DMS153 (cell line): ENCODE results near the gene BHLHA15.

Experiments
- DNase-seq: peaks from one replicate; lab custom pipeline; 2025; lab: John Stamatoyannopoulos, UW

The BHLHA15 gene

DNA sequence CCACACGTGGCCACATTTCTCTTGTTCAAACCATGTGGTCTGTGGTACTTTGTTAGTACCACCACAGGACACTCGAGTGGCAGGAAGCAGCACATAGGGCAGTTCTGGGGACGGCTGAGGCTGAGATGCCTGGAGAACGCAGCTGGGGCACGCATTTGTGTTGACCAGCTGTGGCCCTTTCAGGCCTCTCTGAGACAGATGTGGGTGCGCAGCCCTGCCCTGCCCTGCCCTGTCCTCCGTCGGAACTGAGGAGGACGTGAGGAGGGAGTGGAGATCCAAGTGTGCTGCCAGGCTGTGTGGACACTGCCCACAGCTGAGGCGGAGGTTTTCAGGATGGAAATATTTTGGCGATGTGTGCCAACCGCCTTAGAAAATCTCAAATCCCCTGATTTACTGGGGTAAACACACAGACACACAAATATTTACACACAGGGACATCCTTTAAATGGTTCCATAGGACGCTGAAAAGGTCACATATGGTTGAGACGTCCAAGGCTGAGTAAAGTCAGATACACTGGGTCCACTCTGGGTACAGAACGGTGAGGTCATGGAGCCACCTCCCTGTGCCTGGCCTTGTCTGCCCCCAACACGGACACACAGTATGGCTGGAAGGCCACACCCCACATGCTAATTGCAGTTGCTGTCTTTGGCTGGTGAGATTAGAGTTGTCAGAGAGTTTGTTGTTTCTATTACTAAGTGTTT lies 14.8 kb downstream of the BHLHA15 start:
- no peak for DNase-seq

GRCh38 chr7:98227939-98228338 lies 16.7 kb downstream of the BHLHA15 start:
- DNase-seq = no peak

- no peak for DNase-seq
Measured at GRCh38 chr7:98228801-98229200, 17.6 kb downstream of the BHLHA15 start.

DNA sequence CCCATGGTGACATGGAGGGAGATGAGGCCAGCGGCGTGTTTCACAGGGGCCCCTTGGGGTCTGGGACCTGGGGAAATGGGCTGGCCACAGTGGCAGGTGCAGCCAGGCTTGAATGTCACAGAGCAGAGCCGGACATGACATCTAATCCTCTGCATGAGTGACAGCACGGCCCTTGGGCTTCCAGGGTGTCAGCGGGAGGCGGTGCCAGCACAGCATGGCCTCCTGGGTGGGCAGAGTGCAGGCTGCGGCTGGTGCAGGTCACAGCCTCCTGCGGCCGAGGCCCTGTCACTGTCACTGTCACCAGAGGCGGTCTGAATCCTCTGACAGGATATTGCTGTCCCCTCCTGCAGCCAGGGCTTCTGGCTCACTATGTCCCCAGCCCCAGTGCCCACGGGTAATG lies 18.2 kb downstream of the BHLHA15 start:
- no peak for DNase-seq

DNA sequence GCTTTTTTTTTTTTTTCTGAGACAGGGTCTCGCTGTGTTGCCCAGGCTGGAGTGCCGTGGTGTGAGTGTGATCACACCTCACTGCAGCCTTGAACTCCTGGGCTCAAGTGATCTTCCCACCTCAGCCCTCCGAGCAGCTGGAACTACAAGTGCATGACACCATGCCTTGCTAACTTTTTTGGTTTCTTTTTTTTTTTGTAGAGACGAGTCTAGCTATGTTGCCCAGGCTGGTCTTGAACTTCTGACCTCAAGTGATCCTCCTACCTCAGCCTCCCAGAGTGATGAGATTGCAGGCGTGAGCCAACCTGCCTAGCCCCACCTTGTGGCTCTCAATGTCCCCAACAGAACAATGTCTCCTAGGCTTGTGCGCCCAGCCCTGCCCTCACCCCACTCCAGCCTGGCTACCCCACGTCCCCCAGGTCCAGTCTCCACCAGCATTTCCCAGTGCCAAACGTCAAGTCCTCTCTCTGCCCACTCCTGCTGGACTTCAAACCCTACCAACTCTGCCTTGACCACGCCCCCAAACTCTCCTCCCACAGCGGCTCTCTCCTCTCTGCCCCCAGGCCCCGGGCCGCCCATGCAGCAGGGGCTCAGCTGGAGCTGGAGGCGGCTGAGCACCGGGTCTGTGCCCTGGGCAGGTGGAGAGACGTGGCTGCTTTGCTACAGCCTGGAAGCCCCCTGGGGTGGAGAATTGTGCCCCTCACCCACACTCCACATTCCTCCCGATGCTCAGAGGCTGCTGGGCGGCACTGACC lies 18.9 kb downstream of the BHLHA15 start:
- no peak for DNase-seq

- DNase-seq = no peak
Measured at GRCh38 chr7:98230746-98231471, 19.7 kb downstream of the BHLHA15 start.

DNA sequence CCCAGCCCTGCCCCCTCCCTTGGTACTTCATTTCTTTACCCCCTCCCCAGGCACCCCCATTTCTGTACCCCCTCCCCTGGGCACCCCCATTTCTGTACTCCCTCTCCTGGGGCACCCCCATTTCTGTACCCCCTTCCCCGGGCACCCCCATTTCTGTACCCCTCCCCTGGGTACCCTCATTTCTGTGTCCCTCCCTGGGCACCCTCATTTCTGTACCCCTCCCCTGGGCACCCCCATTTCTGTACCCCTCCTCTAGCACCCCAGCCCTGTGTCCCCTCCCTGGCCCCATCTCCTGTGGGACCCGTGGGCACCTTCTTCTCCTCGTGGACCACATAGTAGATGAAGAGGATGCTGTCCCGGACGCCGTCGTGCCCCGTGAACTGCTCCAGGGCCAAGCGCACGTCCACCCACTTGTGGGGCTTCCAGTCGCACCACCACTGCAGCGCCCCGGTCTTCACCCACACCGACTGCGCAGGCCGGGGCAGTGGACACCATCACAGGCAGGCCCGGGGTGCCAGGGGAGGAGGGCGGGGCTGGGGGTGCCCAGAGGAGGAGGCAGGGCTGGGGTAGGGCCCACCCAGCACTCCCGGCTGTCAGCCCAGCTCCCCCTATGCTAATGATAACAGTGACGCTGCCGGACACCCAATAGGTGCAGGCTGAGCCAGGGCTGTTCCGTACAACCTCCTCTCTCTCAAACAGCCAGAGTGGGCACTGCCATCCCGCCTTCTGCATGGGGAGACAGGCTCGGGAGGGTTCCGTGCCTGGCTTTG lies 20.4 kb downstream of the BHLHA15 start:
- DNase-seq = no peak

DNA sequence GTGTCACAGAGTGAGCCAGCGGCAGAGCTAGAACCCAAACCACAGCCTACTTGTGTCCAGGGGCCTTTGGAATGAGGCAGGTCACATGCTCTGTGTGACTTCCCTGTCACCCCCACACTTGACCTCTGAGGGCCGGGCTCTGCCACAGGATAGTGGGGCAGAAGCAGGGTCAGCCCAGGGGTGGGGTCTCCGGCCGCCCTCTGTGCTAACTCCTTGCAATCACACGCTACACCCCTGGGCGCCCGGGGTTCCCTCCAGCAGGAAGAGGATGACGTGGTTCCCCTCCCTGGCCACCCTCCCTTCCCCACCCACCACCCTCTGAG lies 21.0 kb downstream of the BHLHA15 start:
- no peak for DNase-seq

- no peak for DNase-seq
Measured at GRCh38 chr7:98232799-98233198, 21.6 kb downstream of the BHLHA15 start.

DNA sequence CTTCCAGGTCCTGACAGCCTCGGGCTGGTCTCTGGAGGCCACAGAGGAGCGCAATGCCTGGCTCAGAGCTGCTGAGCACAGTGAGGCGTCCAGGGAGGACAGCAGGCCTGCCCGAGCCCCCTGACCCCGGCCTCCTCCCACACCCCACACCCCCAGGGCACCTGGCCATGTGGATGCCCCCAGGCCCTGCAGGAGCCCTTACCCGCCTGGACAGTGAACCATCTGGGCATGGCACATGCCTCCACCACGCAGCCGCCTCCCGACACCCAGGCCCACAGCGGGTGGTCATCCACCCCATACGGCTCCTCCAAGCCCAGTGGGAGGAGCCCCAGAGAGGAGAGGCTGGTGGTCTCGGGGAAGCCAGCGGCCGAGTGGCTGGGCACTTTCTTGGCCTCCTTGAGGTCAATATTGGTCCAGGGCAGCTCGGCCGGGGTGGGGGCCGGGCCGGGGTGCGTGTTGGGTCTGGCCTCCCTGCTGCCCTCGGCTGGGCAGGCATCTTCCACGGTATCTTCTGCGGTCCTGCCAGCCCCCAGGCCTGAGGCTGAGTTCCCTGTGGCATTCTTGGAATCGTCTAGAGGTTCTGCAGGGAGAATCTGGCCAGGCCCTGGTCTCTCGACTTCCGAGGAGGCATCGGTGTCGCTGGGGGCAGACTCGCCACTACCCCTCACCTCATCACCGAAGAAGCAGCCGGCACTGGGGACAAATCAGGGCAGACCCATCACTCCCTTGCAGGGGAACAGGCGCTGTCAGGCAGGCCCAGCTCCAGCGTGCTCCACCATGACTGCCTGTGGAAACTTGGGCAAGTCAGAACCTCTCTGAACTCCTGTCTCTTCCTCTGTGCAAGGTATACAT lies 22.2 kb downstream of the BHLHA15 start:
- no peak for DNase-seq

DNA sequence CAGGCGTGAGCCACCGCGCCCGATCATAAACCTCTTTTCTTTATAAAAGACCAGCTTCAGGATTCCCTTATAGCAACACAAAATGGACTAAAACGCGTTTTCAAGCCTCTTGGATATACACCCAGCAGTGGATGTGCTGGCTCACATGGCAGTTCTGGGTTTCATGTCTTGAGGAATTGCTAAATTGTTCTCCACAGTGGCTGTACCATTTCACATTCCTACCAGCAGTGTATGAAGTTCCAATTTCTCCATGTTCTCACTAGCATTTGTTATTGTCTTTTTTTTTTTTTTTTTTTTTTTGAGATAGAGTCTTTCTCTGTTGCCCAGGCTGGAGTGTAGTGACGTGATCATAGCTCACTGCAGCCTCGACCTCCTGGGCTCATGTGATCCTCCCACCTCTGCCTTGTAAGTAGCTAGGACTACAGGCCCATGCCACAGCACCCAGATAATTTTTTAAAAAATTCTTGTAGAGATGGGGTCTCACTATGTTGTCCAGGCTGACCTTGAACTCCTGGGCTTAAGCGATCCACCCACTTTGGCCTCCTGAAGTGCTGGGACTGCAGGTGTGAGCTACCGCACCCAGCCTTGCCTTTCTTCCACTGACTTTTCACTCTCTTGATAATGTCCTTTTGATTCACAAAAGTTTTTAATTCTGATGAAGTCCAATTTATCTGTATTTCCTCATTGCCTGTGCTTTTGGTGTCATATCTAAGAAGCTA lies 23.3 kb downstream of the BHLHA15 start:
- no peak for DNase-seq

DNA sequence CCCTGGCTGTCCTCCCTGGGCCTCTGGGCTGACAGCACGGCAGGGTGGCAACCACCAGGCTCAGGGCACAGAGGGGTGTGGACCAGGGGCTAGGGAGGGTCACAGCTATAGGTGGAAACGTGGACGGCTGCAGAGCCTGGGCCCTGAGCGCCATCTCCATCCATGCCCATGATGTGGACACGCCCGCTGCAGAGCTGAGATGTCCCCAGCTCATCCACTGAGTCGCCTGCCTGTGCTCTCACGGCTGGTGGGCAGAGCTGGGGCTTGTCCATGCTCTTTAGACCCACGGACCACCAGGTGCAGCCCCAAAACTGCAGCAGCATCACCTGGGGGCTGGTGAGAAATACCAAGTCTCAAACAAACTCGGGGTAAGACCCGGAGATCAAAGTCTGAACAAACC lies 24.7 kb downstream of the BHLHA15 start:
- DNase-seq = no peak

DNA sequence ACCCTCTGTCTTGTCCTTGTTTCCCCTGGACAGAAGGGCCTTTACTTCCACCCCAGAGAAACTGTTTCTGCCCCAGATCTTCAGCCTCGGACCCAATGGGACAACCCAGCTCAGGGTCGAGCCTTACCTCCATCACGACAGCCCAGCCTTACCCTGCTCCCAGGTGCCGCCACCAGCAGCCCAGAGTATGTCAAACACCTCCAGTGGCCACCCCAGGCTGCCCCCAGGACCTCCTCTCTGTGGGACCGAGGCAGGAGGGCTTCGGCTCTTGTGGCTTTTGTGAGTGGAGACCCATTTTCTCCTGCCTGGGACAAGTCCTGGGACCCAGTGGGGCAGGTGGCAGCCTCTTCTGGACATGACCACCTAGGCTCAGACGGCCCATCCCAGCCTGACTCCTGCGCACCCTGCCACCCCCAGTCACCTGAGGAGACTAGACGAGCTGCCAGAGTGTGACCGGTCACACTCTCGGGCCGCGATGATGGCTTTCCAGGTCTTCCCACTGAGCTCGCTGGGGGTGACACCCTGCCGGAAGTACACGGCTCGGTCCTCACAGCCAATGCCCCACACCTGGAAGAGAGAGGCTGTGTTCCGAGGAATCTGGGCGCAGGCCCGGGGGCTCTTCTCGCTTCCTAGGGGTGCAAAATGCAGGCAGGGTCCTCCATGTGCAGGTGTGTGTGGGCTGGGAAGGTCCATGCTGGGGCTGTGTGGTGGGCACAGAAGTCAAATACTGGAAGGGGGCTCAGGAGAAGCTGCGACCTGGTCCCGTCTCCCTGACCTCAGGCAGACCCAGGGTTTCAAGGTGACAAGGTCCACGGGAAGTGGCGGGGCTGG lies 25.3 kb downstream of the BHLHA15 start:
- DNase-seq = no peak

DNA sequence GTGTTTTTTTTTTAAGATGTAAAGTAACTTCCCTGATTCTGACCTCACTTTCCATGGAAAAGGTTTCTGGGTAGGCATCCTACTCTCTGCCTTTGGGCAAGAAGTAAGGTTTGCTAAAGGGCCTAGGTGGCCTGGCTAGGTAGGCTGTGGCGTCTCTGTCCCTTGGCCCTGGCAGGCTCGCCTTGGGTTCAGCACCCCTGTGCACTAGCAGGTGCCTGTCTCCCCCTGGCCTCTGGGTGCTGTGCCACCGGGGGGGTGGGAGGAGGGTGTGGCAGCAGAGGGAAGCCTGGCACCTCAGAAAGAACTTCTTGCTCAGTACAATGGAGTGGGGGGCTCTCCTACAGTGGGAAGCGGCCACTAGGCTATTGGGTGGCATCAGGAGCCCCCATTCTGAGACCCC lies 26.8 kb downstream of the BHLHA15 start:
- no peak for DNase-seq

DNA sequence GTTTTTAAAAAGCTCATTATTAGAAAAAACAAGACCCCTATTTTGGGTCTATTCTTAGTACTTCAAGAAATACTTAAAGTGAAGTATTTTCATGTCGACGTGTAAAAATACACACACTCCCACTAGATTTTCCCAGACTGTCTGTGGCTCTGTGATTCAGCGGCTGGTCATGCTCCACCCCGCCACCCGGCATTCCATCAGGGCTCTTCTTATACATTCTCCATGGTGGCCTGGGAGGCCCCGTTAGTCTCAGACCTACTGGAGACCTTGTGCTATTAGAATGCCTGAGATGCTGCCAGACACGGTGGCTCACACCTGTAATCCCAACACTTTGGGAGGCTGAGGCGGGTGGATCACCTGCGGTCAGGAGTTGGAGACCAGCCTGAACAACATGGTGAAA lies 27.7 kb downstream of the BHLHA15 start:
- no peak for DNase-seq

GRCh38 chr7:98240961-98241673 lies 29.9 kb downstream of the BHLHA15 start:
- no peak for DNase-seq

- no peak for DNase-seq
Measured at GRCh38 chr7:98241674-98242241, 30.5 kb downstream of the BHLHA15 start.

- DNase-seq = no peak
Measured at GRCh38 chr7:98242342-98242741, 31.1 kb downstream of the BHLHA15 start.

- no peak for DNase-seq
Measured at GRCh38 chr7:98242934-98243333, 31.7 kb downstream of the BHLHA15 start.
